Esophagus mucosa (tissue), 1 donor: Measurements from ENCODE around the gene EEF2K. TPM values are rescaled to one million over a fixed set of nuclear protein-coding genes. Genes with fewer than 3 reads are reported as not detected.

ENCODE experiments used
- ATAC-seq: fragments of 200-7000 bp; cut with Tn5 transposase; one replicate; pipeline ENCODE4 v1.9.1; 2020
- total RNA-seq: library from RNA; stranded (reverse); gene quantifications from one replicate; pipeline ENCODE4 v1.2.4, GENCODE V29; 2023
- donor health status: DM: yes; HTN: yes; CAD: no.

The EEF2K gene
- total RNA-seq, 1 donor from 2014 or later: 15.1 TPM

DNA sequence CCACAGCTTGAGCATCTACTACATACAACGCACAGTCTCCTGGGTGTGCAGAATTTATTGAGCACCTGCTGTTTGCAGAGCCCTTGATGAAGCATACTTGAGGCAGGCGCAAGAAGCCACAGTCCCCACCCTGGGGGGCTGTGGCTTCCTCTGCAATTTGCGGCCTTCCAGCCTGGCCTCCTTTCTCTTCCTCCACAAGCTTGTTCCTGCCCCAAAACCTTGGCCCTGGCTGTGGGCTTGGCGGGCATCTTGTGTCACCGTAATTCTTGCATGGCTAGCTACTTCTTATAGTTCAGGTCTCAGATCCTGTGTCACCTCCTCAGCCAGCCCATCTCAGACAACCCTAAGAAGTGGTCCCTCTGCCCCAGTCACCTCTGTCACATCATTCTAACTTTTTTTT lies 47.2 kb downstream of the EEF2K start:
- no peak for ATAC-seq

DNA sequence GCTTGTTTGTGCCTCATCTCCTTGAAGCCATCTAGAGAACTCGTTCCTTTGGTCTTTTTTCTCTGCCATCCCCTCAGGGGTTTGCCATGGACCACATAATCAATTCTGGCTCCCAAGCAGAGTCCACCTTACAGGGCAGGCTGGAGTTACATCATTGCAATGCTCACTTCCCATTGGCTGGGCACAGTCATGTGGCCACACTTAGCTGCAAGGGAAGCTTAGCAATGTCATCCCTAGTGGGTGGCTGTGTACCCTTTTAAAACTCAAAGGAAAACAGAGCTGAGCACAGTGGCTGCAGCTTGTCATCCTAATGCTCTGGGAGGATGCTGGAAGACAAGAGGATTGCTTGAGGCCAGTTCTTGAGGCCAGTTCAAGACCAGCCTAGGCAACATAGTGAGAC lies 49.3 kb downstream of the EEF2K start:
- ATAC-seq: no peak

DNA sequence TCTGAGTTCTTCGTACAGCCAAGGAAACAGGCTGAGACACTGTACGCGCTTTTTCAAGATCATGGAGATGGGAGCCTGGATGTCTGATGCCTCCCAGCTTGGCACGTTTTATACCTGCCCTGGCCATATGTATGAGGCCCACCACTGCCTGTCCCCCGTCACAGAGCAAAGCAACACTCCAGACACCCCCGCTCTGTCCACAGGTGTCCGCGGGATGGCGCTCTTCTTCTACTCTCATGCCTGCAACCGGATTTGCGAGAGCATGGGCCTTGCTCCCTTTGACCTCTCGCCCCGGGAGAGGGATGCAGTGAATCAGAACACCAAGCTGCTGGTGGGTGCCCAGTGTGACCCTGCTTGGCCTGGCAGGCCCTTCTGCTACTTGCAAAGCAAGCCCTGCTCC lies 51.4 kb downstream of the EEF2K start:
- no peak for ATAC-seq

DNA sequence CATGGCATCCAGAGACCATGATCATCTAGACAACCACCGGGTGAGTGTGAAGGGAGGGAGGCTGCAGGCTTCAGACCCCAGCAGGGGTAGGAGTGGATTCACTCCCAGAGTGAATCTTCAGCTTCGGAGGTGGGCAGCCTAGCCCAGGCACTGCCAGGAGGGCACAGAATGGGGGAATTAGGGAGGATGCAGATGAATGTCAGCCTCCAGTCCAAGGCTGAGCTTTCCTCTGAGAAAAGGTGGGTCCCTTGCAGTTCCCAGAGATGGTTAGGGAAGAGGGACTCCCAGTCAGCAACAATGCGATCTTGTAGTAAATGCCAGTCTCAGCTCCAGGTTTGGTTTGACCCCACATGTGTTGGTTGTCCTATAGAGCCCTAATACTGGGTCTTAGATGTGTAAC lies 54.4 kb downstream of the EEF2K start:
- ATAC-seq: no peak

DNA sequence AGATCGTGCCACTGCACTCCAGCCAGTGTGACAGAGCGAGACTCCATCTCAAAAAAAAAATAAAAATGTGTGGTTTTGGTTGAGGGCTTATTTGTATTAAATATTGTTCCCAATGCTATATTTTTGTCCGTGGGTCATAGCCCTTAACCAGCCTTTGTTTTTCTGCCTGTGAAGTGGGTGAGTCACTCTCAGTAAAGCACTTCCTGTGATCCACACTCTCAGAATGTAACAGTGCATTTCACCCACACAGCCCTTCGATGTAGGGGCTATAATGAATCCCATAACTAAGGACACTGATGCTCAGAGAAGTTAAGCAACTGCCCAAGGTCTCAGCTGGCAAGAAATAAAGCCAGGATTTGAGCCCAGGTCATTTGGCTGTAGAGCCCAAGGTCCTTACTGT lies 56.4 kb downstream of the EEF2K start:
- ATAC-seq: no peak

DNA sequence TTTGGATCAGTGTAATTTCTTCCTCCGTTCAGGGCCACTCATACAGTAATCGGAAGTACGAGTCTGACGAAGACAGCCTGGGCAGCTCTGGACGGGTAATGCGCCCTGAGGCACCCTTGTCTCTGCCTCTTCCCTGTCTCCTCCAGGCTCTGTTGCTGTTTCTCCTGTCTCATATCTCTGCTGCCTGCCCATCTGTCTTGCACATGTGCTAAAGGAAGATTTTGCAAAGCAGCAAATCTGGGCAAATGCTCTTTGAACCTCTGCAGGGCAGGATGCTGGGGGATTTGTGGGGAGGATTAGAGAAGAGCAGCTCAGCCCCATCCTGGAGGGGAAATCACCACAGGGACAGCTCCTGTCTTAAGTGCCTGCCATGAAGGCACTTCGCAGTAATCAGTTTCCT lies 58.7 kb downstream of the EEF2K start:
- peak; percentile 24 for ATAC-seq

DNA sequence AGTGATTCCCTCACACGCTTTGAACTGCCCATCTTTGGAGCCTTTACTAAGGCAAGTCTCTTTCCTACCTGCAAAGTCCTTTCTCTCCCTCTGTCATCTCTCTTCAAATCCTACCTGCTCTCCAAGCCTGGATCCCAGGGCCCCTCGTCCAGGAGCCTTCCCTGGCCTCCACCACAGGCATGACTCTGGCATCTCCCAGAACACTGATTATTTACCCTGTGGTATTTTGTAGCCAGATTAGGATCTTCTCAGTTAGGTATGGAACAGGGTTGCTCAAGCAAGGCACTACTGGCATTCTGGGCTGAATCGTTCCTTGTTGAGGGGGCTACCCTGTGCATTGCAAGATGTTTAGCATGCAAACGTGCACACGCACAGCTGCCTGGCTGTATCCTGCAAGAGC lies 59.3 kb downstream of the EEF2K start:
- no peak for ATAC-seq

DNA sequence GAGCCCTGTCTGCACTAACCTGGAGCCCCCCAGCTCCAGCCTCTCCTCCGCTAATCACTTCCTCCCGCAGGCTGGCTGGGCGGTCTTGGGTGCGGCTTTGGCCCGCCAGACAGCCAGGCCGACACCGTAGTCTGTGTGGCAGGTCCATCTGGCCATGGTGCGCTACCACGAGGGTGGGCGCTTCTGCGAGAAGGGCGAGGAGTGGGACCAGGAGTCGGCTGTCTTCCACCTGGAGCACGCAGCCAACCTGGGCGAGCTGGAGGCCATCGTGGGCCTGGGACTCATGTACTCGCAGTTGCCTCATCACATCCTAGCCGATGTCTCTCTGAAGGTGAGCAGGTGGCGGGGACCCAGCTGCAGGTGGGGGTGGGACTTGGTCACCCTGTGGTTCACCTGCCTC lies 60.5 kb downstream of the EEF2K start:
- no peak for ATAC-seq

DNA sequence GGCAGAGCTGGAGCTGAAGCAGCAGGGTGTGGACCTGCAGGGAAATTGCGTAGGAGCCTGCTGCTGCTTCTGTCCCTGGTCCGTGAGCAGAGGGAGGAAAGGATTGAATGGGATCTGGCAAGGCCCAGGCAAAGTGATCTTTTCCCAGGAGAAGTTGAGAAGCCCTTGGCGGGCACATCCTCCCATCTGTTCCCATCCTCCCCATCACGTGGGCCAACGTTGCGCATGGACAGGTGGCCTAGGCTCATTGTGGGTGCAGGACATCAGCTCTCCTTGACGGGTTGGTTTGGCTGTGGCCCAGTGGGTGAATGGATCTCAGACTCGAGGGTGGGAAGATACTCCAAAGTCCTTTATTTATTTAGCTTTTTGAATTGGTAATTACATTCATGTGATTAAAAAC lies 61.7 kb downstream of the EEF2K start:
- ATAC-seq: no peak

DNA sequence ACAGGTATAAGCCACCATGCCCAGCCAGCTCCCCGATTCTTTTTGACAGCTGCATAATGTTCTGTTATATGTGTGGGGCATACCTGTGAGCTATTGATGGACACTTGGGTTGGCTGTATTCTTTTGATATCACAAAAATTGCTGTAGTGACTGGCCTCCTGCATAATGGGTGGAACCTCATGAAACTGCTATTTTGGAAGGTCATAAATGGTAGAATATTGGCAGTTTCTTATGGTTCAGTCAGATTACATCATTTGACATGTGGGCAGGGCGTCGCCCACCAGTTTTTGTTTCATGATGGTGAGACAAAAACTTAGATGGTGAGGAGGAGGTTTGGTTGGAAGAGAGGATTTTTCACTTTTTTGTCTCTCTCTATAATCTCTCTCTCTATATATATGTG lies 64.4 kb downstream of the EEF2K start:
- no peak for ATAC-seq

DNA sequence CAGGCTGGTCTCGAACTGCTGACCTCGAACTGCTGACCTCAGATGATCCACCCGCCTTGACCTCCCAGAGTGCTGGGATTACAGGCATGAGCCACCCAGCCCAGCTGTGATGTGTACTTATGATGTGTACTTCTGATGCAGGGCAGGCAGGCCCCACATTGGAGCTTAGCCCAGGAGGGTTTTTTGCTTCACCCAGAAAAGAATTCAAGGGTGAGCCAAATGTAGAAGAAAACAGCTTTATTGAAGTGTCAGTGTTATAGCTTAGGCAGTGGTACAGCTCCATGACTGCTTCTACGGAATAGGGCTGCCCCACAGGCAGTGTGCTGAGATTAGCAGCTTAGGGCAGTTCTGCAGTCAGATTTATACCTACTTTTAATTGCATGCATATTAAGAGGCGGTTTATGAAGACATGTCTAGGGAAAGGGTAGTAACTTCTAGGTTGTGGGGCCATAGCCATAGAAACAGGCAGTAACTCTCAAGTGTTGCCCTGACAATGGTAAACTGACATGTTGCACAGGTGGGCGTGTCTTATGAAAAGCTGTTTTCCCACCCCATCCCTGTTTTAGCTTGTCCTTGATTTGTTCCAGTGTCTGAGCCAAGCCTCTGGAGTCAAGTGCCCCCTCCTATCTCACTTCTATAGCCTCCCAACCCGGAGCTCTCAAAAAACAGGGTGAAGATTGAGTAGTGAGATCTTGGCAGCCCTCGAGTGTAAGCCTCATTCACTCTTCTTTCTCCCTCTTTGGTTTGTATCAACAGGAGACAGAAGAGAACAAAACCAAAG lies 67.0 kb downstream of the EEF2K start:
- no peak for ATAC-seq

DNA sequence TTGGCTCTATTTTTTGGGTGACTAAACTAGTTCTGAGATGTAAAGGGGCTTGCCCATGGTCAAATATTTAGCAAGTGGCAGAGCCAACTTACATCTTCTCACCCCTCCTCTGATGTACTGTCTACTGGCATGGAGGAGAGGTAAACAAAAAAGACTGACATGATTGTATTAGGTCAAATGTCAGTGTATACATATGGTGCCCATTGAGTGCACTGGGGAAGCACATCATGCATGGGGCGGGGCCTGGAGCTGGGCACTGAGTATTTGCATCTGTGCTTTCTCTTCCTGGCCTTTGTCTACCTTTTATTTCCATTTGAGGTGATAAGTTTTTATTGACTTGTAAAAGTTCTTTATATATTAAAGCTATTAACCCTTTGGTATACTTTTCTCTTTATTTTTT lies 68.8 kb downstream of the EEF2K start:
- no peak for ATAC-seq

DNA sequence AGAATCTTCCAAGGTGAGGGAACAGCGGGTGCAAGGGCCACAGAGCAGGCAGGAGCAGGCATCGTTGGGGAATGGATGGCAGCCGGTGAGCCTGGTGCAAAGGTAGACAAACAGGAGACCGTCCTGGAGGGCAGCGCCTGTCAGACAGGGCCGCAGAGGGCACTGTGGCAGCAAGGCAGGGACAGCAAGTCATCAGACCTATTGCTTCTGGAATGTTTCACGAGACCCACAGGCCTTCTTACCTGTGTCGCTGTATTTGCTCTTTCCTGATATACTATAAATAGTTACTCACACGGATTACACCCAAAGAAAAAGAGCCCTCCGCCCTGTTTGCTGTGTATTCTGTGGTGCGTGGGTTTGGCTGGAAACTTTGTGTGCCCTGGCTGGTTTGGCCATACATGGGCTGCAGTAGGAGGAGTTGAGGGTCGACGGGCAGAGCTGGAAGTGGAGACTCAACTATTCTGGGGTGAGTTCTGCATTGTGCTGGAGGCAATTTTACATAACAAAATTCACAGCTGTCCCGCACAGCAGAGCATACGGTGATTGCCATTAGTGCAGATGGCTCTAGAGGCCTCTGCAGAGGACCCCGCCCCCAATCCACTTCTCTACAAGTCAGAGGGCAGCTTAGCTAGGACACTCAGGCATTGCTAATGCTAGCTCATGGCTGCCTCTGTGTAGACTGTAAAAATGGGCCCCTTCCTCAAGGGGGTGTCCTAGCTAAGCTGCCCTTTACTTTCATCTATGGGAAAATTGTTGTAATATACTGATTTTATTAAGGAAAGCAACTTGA lies 72.6 kb downstream of the EEF2K start:
- ATAC-seq: no peak

DNA sequence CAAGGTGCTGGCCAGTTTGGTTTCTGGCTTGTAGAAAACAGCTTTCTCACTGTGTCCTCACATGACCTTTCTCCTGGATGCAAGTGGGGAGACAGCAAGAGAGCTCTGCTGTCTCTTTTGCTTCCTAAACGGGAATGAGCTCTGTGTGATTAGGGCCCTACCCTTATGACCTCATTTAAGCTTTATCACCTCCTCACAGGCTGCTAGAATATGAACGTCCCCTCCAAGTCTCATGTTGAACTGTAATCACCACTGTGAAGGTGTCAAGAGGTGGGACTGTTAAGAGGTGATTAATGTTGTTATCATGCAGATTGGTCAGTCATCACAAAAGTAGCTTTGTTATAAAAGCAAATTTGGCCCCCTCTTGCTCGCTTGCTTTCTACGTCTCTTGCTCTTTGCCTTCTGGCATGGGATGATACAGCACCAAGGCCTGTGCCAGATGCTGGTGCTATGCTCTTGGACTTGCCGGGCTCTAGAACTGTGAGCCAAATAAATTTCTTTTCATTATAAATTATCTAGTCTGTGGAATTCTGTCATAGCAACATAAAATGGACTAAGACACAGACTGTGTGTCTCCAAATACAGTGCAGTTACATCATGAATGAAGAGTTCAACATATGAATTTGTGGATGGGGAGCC lies 76.3 kb downstream of the EEF2K start:
- ATAC-seq: no peak

DNA sequence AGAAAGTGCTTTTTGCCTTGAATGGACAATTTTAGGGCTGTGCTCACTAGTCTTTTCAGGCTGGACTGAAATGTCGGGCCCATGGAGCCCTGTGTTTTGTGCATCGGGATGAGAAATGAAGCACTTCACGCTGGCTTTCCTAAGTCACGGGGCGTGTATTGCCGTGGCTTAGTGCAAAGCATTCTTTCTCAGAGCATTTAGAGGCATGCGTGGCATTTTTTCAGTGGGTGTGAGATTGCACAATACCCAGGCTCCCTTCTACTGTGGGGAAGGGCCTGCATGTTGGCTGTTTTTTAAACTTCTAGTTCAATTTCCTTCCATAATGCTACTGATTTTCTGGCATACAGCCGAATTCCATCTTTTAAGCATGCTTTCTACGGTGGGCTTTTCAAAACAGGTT lies 78.6 kb downstream of the EEF2K start:
- no peak for ATAC-seq

DNA sequence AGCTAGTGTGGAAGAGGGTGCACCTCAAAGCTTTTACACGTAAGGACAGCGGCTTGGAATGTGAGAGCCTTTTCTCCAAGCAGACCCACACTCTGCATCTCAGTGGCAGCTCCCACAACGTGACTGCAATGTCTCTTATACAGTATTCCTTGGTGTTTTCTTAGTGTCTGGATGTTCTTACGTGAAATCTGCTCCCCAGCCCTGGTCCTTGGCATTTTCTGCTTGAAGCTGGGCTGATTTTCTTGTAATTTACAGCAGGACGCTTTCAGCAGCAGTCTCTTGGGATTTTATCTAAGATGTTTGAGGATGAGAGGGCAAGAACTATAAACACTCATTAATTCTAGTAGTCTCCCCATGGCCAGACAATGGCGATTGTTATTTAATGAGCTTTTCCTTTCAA lies 79.0 kb downstream of the EEF2K start:
- no peak for ATAC-seq

DNA sequence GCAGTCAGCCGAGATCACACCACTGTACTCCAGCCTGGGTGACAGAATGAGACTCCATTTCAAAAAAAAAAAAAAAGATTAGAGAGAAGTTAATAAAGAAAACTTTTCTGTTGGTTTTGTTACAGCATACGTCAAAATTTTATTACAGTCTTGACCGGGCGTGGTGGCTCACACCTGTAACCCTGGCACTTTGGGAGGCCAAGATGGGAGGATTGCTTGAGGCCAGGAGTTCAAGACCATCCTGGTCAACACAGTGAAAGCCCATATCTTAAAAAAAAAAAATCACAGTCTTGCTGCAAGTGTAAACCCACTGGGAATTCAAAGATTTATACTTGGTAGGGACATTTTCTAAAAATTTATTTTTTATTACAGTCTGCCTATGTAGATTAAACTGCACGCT lies 84.9 kb downstream of the EEF2K start:
- ATAC-seq: no peak

DNA sequence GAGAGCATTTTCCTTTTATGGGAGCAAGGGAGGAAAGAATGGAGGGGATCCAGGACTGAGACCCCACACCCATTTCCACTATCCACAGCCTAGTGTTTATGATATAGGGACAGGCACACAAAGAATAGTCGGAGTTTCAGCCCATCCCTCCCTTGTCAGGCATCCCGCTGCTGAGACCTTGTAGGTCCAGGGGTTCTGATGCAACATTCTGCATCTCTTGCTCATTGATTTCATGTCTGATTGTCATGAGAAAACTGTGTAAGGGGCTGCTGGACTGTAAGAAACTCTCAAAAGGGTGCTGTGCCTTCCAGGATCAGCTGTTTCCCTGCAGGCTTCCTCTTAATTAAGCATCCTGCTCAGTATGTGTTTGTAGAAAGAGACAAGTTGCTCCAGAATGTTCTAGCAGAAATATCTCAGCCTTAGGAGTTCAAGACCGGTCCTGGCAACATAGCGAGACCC lies 85.8 kb downstream of the EEF2K start:
- ATAC-seq: no peak

DNA sequence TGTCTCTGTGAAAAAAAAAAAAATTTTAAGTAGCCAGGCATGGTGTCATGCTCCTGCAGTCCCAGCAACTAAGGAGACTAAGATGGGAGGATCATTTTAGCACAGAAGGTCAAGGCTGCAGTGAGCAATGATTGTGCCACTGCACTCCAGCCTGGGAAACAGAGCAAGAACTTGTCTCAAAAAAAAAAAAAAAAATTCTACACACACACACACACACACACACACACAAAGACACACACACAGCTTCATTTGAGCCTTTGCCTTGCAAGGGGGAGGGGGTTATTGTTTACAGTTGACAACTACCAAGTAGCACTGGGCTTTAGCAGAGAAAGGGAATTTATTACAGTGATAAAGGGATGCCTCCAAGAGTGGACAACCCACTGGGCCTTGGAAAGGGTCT lies 86.2 kb downstream of the EEF2K start:
- ATAC-seq: no peak

DNA sequence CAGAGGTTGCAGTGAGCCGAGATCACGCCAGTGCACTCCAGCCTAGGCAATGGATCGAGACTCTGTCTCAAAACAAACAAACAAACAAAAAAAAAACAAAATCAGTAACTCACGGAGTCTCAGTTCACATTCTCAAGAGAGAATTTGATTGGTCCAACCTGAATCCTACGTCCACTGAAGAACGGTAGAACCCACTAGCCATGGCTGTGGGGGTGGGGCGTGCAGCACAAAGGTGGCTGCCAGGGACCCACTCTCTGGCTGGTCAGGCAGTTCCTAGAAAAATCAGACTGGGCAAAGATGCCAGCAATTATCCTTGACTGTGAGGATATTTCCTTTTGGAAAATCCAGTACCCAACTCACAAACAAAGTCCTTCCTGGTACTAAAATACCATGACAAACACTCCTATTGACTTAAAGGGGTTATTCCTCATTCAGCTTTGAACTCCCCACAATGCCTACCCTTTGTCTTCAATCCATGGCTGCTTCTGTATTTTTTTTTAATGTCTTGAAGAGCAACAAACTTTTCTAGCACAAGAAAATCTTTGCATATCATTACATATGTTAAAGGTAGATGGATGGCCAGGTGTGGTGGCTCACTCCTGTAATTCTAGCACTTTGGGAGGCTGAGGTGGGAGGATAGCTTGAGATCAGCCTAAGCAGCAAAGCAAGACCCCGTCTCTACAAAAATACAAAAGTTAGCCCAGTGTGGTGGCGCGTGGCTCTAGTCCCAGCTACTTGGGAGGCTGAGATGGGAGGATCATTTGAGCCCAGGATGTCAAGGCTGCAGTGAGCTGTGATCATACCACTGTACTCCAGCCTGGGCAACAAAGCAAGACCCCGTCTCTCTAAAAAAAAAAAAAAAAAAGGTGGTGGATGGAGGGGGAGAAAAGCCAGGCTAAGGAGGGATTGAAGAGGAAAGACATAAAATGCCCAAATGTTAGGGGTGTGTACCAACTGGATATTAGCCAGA lies 87.3 kb downstream of the EEF2K start:
- ATAC-seq: no peak

DNA sequence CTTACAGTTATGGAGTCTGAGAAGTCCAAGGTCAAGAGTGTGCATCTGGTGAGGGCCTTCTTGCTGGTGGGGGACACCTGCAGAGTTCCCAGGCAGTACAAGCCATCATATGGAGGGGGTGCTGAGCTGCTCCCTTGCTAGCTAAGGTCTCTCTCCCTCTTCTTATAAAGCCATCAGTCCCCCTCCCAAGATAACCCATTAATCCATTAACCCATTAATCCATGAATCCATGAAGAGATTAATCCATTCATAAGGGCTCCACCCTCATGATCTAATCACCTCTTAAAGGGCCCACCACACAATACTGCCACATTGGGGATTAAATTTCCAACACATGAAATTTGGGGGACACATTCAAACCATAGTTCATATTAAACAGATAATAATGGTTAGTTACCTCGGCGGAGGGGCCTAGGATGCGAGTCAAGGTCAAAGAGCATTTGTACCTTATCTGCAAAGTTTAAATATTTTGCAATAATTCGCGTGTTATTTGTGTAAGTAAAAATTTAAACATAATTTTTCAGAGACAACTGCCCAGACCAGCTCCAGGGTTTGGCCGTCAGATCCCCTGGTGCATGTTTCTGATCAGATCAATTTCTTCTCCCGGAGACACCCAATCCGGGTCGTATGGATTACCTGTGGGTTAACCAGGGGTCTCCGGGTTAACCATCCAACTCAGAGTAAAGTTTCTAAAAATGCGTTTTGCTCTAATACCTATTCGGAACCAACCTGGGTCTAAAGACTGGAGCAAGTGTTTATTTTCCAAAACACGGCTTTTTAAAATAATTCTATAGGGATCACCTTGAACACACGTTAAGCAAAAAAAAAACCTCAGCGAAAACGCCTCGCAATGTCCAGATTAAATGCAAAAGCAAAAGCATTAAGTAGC lies 90.4 kb downstream of the EEF2K start:
- ATAC-seq: no peak
